Raji (cell line): ENCODE data around the gene UTP15.

Source experiments
- POLR2A ChIP-seq: IDR thresholded peaks from 2 replicates; pipeline ENCODE4 v1.6.1; 2011; ENCODE audit warnings: low read depth, low read length, control low read depth; ENCODE audit not compliant: insufficient read depth

The UTP15 gene, protein sequence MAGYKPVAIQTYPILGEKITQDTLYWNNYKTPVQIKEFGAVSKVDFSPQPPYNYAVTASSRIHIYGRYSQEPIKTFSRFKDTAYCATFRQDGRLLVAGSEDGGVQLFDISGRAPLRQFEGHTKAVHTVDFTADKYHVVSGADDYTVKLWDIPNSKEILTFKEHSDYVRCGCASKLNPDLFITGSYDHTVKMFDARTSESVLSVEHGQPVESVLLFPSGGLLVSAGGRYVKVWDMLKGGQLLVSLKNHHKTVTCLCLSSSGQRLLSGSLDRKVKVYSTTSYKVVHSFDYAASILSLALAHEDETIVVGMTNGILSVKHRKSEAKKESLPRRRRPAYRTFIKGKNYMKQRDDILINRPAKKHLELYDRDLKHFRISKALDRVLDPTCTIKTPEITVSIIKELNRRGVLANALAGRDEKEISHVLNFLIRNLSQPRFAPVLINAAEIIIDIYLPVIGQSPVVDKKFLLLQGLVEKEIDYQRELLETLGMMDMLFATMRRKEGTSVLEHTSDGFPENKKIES

DNA sequence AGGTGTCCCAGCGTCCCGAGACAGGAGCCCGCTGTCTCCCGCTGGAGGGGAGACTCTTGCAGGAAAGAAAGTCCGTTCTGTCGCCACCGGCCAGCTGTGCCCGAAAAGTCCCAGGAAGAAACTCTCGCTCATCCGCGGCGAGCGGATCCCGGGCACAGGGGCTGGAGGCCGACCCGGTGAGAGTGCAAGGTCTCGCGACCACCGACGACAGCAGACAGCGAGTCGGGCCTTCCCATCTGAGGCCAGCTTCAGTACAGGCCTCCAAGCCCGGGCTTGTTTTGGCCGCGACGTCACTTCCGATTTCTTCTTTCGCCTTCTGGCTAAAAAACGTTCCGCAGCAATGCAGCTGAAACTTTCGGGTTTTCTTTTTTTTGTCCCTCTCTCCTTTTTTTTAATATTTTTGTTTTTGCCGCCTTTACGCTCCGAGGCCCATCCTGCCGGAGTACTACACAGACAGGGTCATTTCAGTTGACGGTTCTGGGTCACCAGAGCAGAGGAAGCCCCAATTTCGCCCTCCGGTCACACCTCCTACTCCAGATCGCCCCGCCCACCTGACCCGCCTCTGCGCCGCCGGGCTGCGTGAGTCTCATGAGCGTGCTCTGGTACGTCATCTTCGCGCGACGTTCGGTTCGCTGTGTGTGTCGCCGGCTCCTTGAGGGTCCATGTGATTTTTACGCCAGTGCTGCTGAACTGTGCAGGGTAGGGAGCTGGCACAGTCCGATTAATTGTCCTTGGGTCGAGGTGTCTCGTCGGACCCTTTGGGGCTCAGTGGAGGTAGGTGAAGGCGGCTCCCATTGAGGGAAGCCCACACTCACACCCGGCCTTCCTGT lies at the start of gene UTP15, which contains the start of gene ANKRA2:
Gene UTP15 (plus strand): TSS at position 605 of the 830 bp plus-strand sequence. CDS start 1,602 bp downstream, outside the sequence.
Gene ANKRA2 (minus strand): TSS at position 501 of the 830 bp plus-strand sequence. CDS start 2,758 bp downstream, outside the sequence.
- TF ChIP-seq POLR2A, result peak; percentile 73

DNA sequence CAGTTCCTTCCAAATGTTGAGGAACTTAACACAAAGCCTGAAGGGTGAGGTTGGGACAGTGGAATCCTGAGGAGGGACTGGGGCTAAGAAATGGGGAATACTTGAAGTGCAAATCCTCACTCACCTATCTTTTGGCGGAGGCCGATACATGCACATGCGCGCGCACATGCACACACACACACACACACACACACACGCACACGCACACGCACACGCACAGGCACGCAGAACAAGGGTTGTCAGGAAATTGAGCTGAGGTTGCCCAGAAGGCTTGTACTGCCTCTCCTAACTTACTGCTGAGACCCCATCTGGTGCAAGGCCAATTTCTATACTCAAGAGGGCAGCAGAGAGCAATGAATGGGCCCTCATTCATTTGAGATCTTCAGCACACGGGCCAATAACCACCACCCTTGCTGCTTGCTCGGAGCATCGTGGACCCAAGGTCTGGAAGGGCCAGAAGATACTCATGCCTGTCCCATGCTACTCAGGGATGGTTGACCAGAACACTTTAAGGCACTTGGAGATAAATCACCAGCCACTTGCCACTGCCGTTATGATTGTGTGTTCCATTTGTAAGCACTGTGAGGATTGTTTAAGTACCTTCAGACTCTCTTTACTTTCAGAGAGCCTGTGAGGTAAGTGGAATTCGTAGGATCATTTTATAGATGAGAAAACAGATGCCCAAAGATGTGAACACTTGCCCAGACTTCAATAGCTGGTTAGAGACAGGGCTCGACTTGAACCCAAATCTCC lies 45.8 kb upstream of the UTP15 start:
- peak; percentile 52 for TF ChIP-seq POLR2A

DNA sequence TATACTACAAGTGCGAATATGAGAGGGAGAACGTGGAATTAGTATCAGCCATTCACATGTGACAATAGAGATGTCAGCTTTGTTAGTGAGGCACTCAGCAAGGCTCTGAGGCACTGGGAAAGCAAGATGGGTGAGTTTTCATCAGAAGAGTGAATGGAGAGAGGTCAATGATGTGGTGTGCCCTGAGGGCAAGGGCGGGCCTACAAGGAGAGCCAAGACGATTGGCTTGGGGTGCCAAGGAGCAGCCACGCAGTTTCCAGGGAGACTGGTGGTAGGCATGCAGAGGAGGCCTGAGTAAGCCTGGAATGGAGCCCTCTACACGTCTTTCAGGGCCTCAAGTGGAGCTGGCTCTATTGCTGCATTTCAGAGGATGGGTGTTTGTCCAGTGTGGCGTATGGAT lies 42.6 kb upstream of the UTP15 start:
- TF ChIP-seq POLR2A, result no peak

DNA sequence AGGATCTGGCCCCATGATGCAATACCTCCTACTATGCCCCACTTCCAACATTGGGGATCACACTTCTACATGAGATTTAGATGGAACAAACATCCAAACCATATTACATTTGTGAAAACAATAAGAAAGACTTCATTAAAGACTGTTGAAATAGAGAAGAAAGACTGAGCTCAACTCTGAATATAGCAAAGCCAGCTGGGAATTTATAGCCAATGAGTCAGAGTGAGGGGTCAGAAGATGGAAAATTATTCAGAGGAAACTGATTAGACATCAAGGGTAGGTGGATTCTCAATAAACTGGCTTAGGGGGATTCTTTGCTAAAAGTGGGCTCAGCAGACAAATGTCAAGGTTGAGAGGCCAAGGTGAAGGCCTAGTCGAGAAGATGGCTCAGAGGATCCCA lies 41.7 kb upstream of the UTP15 start:
- no peak for TF ChIP-seq POLR2A

DNA sequence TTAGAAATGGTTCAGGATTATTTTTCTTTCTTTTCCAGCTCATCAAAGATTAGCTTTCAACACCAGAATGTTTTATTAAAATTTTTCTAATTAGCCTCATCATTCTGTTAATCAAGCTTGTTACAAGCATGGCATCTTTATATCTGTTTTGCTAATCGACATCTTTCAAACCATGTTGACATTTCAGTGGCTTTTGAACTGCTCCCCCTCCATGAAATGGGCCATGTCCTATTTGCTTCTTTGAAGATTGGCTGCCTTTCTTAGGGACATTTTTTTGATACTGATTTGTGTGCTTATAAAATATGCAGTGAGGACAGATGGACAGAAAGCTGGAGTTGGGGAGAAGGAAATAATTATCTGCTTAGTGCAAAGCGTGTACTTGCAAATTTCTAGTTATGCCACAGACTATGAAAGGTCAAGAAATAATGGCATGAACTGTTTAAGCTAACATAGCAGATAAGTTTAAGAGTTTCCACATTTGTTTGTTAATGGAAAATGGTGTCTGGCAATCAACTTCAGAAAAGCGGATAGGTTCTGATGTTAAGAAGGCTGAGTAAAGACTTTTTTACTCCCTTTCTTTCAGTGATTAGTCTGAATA lies 39.8 kb upstream of the UTP15 start:
- no peak for TF ChIP-seq POLR2A

DNA sequence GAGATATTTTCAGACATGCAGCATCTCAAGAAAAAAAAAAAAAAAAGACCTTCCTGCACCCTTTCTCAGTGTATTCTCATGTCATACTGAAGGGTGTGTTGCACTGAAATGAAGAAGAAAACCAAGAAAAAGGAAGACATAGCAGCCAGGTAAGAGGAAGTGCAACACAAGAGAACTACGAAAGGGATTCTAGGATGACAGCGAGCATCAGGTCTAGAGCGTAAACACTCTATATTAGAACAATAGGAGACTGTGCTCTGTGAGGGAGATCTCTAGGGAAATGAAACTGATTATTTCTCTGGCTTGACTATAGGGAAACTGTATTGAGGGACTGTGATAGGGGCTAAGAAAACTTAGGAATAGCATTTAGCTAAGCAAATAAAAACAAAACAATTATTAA lies 37.3 kb upstream of the UTP15 start:
- TF ChIP-seq POLR2A, result no peak

DNA sequence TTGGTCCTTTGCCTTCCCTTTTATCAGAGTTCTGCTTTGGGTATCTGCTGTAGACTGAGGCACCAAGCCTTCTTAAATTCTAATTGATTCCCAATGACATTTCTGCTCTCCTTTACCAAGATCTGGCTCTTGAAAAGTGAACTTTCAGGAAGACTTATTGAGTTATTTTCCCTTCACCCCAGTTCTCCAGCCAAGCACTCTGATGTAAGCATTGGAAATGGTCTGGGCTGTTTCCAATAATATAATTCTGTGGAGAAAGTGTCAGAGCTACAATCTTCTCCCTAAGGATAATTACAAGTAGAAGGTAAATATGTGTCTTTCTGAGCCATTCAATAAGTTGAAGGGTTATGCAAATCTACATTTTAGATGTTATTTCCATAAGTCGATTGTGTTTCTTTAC lies 36.5 kb upstream of the UTP15 start:
- no peak for TF ChIP-seq POLR2A

DNA sequence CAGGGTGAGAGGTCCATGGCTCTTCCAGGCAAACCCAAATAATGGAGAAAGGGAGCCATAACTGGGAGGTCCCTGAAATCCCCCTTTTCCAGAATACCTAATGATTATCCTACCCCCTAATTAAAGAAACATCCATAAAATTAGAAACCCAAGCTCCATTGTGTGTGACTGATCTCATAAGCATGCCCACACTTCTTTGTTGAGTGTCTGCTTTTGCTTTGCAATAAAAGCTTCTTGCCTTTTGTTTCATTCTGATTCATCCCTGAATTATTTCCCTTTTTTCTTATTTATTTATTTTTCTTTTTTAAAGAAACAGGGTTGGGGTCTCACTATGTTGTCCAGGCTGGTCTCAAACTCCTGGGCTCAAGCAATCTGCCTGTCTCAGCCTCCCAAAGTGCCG lies 34.2 kb upstream of the UTP15 start:
- TF ChIP-seq POLR2A, result no peak

DNA sequence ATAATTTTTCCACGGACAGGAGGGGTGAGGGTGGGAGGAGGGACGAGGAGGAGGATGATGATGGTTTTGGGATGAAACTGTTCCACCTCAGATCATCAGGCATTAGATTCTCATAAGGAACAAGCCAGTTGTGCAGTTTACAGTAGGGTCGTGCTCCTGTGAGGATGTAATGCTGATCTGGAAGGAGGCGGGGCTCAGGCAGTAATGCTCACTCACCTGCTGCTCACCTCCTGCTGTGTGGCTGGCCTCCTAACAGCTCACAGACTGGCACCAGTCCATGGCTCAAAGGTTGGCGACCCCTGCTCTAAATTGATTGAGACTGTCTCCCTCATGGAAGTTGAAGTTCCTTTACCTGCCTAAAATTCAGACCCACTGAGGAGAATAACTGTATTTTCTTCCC lies 33.3 kb upstream of the UTP15 start:
- no peak for TF ChIP-seq POLR2A

DNA sequence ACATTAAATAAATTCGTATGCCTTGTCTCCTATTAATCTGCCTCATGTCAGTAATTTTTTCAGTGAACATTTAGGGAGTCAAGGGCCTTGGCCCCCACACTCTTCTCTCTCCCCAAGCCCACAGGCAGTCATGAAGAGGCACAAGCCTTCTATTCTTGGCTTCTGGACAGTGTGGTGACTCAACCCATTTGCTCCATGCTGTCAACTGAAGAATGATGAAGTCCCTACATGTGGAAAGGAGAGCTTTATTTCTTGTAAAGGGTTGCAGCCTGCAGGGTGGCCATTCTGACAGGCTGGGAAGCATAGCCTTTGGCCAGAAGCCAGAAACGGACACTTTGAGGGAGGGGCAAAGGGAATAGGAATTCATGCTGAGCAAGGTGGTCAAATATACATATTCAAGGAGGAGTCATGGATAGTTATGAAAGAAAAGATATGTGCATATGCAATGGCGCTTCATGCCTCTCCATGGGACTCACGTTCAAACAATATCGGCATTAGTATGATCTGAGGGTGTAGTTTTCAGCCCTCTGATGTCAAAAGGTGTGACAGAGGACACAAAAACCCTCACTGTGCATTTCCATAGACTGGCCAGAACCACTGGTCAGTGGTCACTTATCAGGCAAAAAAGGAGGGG lies 31.4 kb upstream of the UTP15 start:
- TF ChIP-seq POLR2A, result no peak

DNA sequence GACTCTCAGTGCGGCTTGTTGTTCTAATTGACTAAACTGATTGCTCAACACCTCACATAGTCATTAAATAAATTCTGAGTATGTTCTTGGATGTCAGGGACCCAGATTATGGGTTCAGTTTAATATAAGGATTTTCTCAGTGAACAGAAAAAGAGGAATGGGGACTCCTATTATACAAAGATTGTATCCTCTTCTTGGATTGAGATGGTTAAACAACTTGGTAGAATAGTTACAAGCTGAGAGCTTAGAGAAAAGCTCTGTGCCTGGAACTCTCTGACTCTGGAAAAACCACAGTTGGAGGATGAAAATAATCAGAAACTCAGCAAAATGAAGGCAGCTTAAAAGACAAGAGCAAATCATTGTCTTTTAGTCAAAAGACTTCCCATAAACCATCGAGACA lies 30.6 kb upstream of the UTP15 start:
- no peak for TF ChIP-seq POLR2A

DNA sequence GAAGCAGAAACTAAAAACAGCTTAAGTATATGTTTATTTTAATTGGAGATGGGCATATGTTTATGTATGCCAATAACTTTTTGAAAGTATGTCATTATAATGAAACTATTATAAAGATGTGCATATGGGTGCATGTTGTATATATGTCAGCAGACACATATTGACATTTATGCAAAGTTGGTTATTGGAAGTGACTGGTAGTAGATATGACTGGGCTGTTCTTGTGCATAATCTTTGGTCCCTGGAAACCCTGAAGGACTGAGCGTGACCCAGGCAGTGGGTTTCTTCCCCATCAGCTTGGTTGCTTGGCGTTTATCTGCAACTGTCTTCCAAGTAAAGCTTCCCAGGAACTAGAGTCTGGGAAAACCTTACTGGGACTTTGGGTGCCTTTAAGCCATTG lies 25.8 kb upstream of the UTP15 start:
- no peak for TF ChIP-seq POLR2A

DNA sequence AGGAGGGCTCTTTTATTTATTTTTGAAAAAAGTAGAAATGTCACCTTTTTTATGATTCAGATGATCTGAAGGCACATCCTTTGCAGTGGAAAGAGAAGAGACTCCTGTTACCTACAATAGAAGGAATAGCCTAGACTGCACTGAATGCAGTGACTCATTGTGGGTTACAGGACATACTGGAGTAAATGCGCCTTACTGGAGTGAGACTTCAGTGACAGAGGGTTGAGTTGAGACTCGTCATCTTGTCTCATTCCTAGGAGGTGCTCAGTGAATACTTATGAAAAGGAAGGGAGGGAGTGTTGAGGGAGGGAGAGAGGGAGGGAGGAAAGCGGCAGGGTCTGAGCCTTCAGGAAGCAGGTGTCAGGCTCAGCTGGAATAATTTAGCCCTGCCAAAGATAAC lies 25.4 kb upstream of the UTP15 start:
- no peak for TF ChIP-seq POLR2A

DNA sequence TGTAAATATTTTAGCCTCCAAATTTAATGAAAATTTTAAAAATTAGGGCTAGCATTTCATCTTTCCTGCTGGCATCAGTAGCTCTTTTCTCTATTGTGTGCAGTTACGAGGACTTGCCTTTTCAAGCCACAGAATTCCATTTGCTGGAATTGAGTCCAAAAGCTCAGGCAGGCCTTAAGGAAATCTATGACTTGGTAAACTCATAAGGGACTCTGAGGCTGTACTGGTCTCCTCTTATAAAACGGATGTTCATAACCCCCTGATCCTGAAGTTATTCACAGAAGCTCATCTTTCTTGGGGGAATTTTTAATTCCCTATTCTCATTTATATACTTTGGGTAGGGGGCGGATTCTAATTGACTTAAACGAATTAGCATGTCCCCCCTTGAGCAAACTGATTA lies 23.5 kb upstream of the UTP15 start:
- no peak for TF ChIP-seq POLR2A
